ENCODE data around the gene LIMA1.
"Not testable (repeated sequence)": the region's sequence is repeated elsewhere in the genome, so short reads cannot be mapped to it uniquely, and the experiment has no call there.

The LIMA1 gene

GRCh38 chr12:50283229-50283923 lies at the start of gene LIMA1:
Gene LIMA1, minus strand, starts transcription at chr12:50283520. Its CDS starts 34,769 bp downstream, at chr12:50248751.
- DNase-seq (ENCODE audit: low read depth in 1 of 2, low spot score in 1 of 2): peak; percentile 84 to 87

DNA sequence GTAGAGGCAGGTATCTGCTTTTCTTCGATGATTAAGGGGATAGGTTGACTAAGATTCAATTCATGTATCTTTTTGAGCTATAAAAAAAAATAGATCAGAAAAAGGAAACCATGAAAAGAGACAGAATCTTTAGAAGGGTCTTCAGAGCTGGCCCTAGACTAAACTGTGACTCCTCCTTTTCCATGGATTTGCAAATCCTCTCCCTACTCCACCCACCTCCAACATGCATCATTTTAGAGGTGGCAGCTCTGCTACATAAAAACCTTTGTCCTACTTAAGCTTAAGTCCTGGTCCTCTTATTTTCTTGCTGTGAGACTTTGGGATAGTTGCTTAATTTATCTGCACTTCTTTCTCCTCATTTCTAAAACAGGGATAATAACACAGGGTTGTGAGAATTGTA lies 48.4 kb upstream of the LIMA1 start:
- no peak for DNase-seq (ENCODE audit: low read depth in 1 of 2, low spot score in 1 of 2)

GRCh38 chr12:50328664-50329063 lies 45.3 kb upstream of the LIMA1 start:
- DNase-seq (ENCODE audit: low read depth in 1 of 2, low spot score in 1 of 2): not testable (repeated sequence)

DNA sequence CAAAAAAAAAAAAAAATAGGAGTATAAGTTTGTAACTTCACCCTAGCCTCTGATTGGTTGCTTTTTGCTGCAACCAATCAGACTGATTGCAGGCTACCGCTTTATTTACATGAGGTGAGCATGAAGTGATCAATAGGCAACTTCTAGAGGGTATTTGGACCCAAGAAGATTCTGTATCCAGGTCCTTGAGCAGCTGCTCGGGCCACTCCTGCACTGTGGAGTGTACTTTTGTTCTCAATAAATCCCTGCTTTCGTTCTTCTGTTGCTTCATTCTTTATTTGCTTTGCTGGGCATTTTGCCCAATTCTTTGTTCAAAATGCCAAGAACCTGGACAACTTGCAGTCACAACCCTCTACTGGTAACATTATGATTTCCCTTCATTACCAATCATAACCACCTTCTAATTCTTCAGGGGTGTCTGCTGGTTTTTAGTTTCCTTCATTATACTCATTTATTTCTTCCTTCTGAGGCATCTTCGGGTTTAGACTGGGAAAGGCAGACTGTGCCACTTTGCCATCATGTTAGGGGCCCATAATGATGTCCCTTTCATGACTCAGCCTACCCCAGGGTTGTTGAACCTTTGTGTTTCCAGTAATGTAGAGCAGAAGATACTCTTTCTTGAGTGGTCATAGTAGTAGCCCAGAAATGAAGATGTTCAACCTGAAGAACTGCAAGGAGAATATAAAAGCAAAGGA lies 43.4 kb upstream of the LIMA1 start:
- no peak for DNase-seq (ENCODE audit: low read depth in 1 of 2, low spot score in 1 of 2)

GRCh38 chr12:50325890-50326391 lies 42.6 kb upstream of the LIMA1 start:
- DNase-seq (ENCODE audit: low read depth in 1 of 2, low spot score in 1 of 2): no peak

DNA sequence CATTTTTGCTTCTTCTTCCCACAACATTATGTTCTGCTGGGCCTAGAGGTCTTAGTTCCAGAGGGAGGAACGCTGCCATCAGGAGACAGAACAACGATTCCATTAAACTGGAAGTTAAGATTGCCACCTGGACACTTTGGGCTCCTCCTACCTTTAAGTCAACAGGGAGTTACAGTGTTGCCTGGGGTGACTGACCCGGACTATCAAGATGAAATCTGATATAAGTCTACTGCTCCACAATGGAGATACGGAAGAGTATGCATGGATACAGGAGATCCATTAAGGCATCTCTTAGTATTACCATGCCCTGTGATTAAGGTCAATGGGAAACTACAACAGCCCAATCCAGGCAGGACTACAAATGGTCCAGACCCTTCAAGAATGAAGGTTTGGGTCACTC lies 41.5 kb upstream of the LIMA1 start:
- not testable (repeated sequence) for DNase-seq (ENCODE audit: low read depth in 1 of 2, low spot score in 1 of 2)

DNA sequence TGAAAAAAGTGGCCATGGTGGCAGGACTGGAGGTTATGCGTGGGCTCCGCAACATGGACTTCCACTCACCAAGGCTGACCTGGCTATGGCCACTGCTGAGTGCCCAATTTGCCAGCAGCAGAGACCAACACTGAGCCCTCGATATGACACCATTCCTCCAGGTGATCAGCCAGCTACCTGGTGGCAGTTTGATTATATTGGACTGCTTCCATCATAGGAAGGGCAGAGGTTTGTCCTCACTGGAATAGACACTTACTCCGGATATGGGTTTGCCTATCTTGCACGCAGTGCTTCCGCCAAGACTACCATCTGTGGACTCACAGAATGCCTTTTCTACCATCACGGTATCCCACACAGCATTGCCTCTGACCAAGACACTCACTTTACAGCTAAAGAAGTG lies 40.8 kb upstream of the LIMA1 start:
- DNase-seq (ENCODE audit: low read depth in 1 of 2, low spot score in 1 of 2): not testable (repeated sequence)

DNA sequence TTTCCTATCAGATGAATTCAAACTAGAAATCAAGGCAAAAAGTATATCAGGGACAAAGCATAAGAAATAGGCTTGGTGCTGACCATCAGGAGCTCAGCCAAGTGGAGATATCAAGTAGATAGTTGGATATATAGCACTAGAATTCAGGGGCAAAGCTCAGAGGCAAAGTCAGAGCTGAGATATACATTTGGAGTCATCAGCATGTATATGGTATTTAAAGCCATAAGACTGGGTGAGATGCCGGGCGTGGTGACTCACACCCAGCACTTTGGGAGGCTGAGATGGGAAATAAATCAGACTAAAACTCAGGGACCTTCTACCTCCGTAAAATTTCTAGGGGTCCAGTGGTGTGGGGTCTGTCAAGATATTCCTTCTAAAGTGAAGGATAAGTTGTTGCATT lies 38.9 kb upstream of the LIMA1 start:
- DNase-seq (ENCODE audit: low read depth in 1 of 2, low spot score in 1 of 2): no peak

DNA sequence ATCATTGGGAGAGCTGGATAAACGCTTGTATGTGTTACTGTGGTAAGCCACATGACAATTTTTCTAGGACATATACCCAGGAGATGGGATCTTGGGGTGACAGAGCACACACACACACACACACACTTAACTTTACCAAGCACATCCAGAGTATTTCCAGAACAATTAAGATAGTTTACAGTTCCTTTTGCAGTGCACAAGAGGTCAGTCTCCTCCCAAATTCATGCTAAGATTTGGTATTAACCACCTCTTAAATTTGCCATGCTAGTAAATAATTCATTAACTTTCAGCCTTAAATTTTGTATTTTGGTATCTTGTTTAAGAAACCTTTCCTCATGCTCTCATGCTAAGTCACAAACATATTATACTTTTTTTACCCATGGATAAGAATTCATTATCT lies 33.9 kb upstream of the LIMA1 start:
- no peak for DNase-seq (ENCODE audit: low read depth in 1 of 2, low spot score in 1 of 2)

- no peak for DNase-seq (ENCODE audit: low read depth in 1 of 2, low spot score in 1 of 2)
Measured at GRCh38 chr12:50315803-50316202, 32.5 kb upstream of the LIMA1 start.

- DNase-seq (ENCODE audit: low read depth in 1 of 2, low spot score in 1 of 2): no peak
Measured at GRCh38 chr12:50314636-50315312, 31.5 kb upstream of the LIMA1 start.

DNA sequence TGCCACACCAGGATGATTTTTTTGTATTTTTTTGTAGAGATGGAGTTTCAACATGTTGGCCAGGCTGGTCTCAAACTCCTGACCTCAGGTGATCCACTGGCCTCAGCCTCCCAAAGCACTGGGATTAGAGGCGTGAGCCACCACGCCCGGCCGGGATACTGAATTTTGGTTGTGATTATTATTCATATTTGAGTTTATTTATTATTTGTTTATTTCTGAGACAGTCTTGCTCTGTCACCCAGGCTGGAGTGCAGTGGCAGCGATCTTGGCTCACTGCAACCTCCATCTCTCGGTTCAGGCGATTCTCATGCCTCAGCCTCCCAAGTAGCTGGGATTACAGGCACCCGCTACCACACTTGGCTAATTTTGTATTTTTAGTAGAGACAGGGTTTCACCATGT lies 30.7 kb upstream of the LIMA1 start:
- not testable (repeated sequence) for DNase-seq (ENCODE audit: low read depth in 1 of 2, low spot score in 1 of 2)

DNA sequence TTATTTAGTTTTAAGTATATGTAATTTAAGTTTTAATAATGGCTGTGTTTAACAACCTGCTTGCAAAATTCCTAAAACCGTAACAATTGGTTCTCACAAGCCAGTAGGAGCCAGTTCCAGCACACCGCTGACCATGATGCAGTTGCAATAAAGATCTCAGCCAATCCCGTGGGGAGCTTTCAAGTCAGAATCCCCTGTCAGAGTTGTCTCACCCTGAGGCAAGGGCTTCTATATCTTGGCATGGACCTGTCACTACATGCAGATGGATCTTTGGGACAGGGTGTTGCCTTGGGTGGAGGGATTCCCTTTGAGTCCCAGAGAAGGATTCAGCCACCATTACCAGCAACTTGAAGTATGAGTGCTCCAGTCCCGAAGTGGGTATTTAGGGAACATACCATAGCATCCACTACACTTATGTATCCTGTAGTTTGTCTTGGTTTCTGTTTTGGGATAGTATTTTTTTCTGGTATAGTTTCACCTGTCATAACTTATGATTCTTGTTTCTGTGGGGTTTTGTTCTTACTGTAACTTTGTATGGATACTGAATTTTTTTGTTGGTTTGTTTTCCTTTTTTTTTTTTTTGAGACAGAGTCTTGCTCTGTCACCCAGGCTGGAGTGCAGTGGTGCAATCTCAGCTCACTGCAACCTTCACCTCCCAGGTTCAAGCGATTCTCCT lies 30.1 kb upstream of the LIMA1 start:
- DNase-seq (ENCODE audit: low read depth in 1 of 2, low spot score in 1 of 2): no peak

GRCh38 chr12:50311858-50312609 lies 28.7 kb upstream of the LIMA1 start:
- DNase-seq (ENCODE audit: low read depth in 1 of 2, low spot score in 1 of 2): not testable (repeated sequence)

GRCh38 chr12:50309950-50310349 lies 26.6 kb upstream of the LIMA1 start:
- no peak for DNase-seq (ENCODE audit: low read depth in 1 of 2, low spot score in 1 of 2)

- no peak for DNase-seq (ENCODE audit: low read depth in 1 of 2, low spot score in 1 of 2)
Measured at GRCh38 chr12:50302686-50303085, 19.4 kb upstream of the LIMA1 start.

DNA sequence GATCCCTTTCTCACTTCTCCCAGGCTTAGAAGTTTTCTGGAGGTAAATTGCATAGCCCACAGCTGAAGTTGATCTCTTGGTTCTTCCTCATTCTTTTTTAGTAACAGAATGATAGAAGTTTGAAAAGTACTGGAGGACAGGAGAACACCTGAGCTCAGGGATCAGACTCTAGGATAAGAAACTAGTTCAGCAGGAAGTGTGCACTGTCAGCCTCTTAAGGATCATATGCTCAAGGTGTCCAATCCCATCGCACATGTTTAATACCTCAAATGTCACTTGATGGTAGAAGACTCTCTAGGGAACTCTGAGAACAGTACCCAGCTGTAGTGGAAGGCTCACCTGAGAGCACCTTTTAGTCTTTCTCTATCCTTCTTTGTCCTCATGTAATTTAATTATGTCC lies 14.7 kb upstream of the LIMA1 start:
- DNase-seq (ENCODE audit: low read depth in 1 of 2, low spot score in 1 of 2): no peak

- no peak for DNase-seq (ENCODE audit: low read depth in 1 of 2, low spot score in 1 of 2)
Measured at GRCh38 chr12:50297027-50297426, 13.7 kb upstream of the LIMA1 start.

GRCh38 chr12:50296554-50296953 lies 13.2 kb upstream of the LIMA1 start:
- no peak for DNase-seq (ENCODE audit: low read depth in 1 of 2, low spot score in 1 of 2)

GRCh38 chr12:50291377-50291776 lies 8.1 kb upstream of the LIMA1 start:
- no peak for DNase-seq (ENCODE audit: low read depth in 1 of 2, low spot score in 1 of 2)

GRCh38 chr12:50290692-50291091 lies 7.4 kb upstream of the LIMA1 start:
- not testable (repeated sequence) for DNase-seq (ENCODE audit: low read depth in 1 of 2, low spot score in 1 of 2)

Measured in activated CD4-positive, alpha-beta T cell treated with anti-CD3 and anti-CD28 coated beads, Interleukin-2, amount 50 U/mL, for 24 hours (primary cell).